ENCODE measurements around the gene PPM1E.
"Not testable (repeated sequence)": the region's sequence is repeated elsewhere in the genome, so short reads cannot be mapped to it uniquely, and the experiment has no call there.

Gene PPM1E

GRCh38 chr17:58947824-58948223 lies 192.2 kb downstream of the PPM1E start:
- DNase-seq (ENCODE audit: low read depth), result no peak

GRCh38 chr17:58954358-58954757 lies 198.7 kb downstream of the PPM1E start:
- DNase-seq (ENCODE audit: low read depth), result not testable (repeated sequence)

DNA sequence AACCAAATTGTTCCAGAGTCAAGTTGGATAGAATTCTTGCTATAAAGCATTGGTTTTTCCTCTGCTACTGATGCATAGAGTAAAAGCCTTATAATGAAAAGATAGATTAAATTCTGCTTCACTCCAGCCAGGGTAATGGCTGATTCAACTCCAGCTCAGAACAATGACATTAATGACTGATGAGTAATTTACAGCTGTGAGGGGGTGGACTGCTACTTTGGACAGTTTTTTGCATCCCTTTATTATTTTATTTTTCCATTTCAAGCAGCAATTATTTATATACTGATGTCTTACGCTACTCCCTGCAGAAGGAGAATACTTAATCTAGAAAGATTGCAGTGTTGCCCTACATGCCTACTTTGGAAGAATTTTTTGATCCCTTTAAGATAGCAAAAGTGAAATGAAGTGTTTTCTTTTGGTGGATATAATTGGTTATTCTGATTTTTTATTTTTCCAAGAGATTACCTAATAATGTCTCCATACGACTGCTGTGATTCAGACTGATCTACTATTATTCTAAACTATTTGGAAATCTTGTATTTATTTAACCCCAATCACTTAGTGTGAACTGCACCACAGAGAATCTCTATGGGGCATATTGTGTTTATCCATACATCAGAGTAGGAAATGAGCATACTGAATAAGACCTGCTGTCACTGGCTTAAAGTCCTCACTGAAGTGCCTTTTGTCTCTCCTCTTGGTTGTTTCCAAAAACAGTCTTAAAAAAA lies 201.5 kb downstream of the PPM1E start:
- no peak for DNase-seq (ENCODE audit: low read depth)

- not testable (repeated sequence) for DNase-seq (ENCODE audit: low read depth)
These were observed 202.0 kb downstream of the PPM1E start for GRCh38 chr17:58957725-58958073.

DNA sequence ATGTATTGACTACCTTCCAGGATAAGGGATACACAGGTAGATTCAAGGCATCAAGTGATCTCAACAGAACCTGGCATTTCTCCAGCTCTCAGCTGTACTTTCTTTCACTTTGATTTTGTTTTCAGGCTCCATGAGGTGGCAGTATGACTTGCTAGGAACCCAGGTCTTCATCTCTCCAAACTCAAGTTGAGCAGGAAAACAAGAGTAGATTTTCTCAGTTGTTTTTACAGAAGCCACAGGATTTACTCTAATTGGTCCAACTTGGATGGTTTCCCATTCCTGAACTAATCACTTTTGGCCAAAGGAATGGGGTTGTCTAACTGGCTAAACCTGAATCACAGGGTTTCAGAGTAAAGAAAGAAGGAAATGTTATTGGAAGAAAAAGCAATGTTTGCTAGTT lies 204.4 kb downstream of the PPM1E start:
- no peak for DNase-seq (ENCODE audit: low read depth)

DNA sequence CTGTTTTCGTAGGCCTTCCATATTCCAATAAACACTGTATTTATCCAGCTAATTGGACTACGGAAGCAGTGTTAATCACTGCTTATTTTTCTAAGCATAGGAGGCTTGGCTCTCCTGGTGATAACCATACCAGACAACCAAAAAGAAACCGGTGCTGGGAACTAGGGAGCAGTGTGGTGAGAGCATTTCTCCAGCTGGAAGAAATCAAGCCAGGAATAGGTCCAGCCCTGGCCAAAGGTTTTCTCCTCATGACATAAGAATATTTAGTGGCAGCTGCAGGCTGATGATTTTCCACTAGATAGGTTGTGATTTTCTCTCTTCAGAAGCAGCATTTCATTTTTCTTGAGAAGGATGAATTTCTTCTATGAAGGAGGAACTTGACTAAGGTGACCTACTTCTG lies 209.6 kb downstream of the PPM1E start:
- DNase-seq (ENCODE audit: low read depth), result no peak

- DNase-seq (ENCODE audit: low read depth), result no peak
These were observed 210.6 kb downstream of the PPM1E start for GRCh38 chr17:58966208-58966607.

DNA sequence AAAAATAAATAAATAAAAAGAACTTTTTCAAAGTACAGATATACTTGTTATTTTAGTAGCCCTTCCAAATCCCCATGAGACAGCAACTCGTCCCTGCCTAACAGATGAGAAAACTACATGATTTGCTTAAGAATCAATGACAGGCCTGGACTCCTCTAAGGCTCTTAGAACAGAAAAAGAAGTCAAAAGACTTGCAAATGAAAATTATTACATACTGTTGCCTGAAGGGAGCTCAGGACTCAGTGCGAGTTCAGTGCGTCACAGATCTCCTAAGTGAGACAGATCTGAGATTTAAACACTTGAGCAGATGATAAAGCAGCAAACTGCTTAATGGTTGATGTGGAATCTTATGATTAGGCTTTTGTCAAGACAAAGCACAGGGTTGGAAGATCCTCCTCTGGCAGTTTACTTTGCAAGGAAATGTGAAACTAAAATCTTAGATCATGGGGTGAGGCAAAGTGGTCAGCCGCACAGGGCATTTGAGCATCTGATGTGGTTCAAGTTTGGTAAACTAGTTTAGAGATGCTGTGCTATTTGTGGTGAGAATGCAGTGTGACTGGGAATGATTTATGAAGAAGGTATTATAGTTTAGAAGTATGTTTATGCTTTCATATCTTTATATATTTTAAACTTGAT lies 212.9 kb downstream of the PPM1E start:
- DNase-seq (ENCODE audit: low read depth), result no peak

- no peak for DNase-seq (ENCODE audit: low read depth)
These were observed 213.5 kb downstream of the PPM1E start for GRCh38 chr17:58969156-58969555.

GRCh38 chr17:58969612-58970011 lies 214.0 kb downstream of the PPM1E start:
- no peak for DNase-seq (ENCODE audit: low read depth)

- no peak for DNase-seq (ENCODE audit: low read depth)
These were observed 215.2 kb downstream of the PPM1E start for GRCh38 chr17:58970609-58971450.

GRCh38 chr17:58974354-58974753 lies 218.7 kb downstream of the PPM1E start:
- no peak for DNase-seq (ENCODE audit: low read depth)

GRCh38 chr17:58976541-58976940 lies 220.9 kb downstream of the PPM1E start:
- no peak for DNase-seq (ENCODE audit: low read depth)

GRCh38 chr17:58980706-58981481 lies 225.2 kb downstream of the PPM1E start:
- no peak for DNase-seq (ENCODE audit: low read depth)

DNA sequence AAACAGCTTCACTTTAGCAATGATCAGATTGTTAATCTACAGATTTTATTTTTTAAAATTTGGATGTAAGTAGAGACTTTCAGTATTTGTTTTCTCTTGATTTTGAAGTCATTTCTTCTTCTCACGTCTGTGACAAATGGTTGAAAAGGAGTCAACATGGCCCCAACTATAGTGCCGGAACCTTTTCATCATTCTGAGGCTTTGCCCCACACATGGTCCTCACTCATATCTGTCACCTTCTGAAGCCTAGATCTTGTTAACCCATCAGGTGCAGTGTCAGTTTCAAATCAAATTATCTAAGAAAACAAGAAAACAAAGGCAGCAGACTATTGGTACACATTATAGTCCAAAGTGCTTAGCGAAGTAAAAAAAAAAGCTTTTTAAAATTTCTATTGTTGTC lies 227.0 kb downstream of the PPM1E start:
- DNase-seq (ENCODE audit: low read depth), result no peak

- DNase-seq (ENCODE audit: low read depth), result no peak
These were observed 229.7 kb downstream of the PPM1E start for GRCh38 chr17:58985367-58985766.

- DNase-seq (ENCODE audit: low read depth), result no peak
These were observed 230.3 kb downstream of the PPM1E start for GRCh38 chr17:58985971-58986370.

- no peak for DNase-seq (ENCODE audit: low read depth)
These were observed 234.0 kb downstream of the PPM1E start for GRCh38 chr17:58989629-58990028.

- no peak for DNase-seq (ENCODE audit: low read depth)
These were observed 236.2 kb downstream of the PPM1E start for GRCh38 chr17:58991718-58992331.

GRCh38 chr17:58993311-58993710 lies 237.7 kb downstream of the PPM1E start:
- DNase-seq (ENCODE audit: low read depth), result no peak

DNA sequence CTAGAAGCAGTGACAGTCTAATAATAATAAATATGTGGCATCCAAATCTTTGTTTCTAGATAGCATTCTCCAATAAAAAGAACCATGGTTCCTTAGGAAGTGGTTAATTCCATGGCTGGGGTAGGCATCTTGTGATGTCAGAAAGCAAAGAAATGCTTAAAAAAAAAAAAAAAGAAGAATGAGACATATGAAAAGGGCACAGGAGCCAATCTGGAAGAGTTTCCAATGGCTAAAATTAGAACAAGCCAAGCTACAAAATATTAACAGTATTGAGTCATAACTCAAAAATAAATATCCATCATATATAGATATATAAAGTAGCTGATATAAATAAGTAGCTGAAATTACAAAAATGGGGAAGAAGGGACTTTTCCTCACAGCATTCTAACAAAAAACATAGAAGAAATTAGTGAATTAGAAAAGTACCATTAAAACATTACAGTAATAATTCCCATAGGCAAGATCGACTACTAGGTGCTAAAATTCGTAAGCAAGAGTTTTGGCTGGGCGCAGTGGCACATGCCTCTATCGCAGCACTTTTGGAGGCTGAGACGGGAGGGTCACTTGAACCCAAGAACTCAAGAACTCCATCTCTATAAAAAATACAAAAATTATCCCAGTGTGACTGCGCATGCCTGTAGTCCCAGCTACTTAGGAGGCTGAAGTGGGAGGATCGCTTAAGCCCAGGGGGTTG lies 239.7 kb downstream of the PPM1E start:
- no peak for DNase-seq (ENCODE audit: low read depth)
